Caco-2 (cell line): ENCODE data around the gene SLC35E1. TPM values are rescaled to one million over a fixed set of nuclear protein-coding genes. Genes with fewer than 3 reads are reported as not detected.
A peak's percentile ranks its signal among the peaks of the same experiment; 100 is the strongest.

Experiments
- BruUV-seq: library from RNA; stranded (reverse); fragments of 400-500 nt; replicated peaks from 2 replicates; lab custom pipeline; 2021; lab: Mats Ljungman, UMichigan
- CTCF ChIA-PET: fragments of 300-600 bp; sonication (Branson Sonifier 250); formaldehyde crosslinking; loops from one replicate; lab custom pipeline; 2022; ENCODE audit warnings: antibody characterized with exemption; lab: Charles Lee
- POLR2A ChIA-PET: fragments of 300-600 bp; sonication (Branson Sonifier 250); formaldehyde crosslinking; loops from one replicate; lab custom pipeline; 2022; ENCODE audit warnings: antibody characterized with exemption; lab: Charles Lee
- DNase-seq, 2 experiments: peaks; one replicate each; pipeline versions ENCODE4 v3.0.0 to v3.0.0-alpha.2; 2020 to 2022
- H3K27me3 ChIP-seq: replicated peaks from 2 replicates; pipeline ENCODE4 v1.6.0; 2011; ENCODE audit warnings: low read length; ENCODE audit not compliant: control insufficient read depth, insufficient read depth
- H3K36me3 ChIP-seq: 2 replicates; pipeline ENCODE4 v1.5.1; 2011; ENCODE audit warnings: low read length; ENCODE audit not compliant: control insufficient read depth, insufficient read depth
- H3K4me1 ChIP-seq: fragments of 250-450 bp; sonication (Bioruptor Pico); 2 replicates; pipeline ENCODE4 v1.5.1; 2020; ENCODE audit warnings: mild to moderate bottlenecking
- H3K4me3 ChIP-seq: 2 replicates; pipeline ENCODE4 v1.5.1; 2011; ENCODE audit warnings: low read depth, mild to moderate bottlenecking, control low read depth, low read length
- H3K9me3 ChIP-seq: fragments of 250-450 bp; sonication (Bioruptor Pico); 2 replicates; pipeline ENCODE4 v1.5.1; 2020; ENCODE audit warnings: mild to moderate bottlenecking, moderate library complexity
- H3K27ac Mint-ChIP-seq: one replicate; pipeline ENCODE4 v1.8.0; 2022; ENCODE audit warnings: mixed read lengths; ENCODE audit not compliant: unreplicated experiment
- H3K27me3 Mint-ChIP-seq: one replicate; pipeline ENCODE4 v1.8.0; 2022; ENCODE audit warnings: mixed read lengths; ENCODE audit not compliant: insufficient read depth, unreplicated experiment
- H3K36me3 Mint-ChIP-seq: one replicate; pipeline ENCODE4 v1.8.0; 2022; ENCODE audit warnings: mild to moderate bottlenecking, mixed read lengths; ENCODE audit not compliant: insufficient read depth, unreplicated experiment
- H3K4me1 Mint-ChIP-seq: one replicate; pipeline ENCODE4 v1.8.0; 2022; ENCODE audit warnings: low read depth, mixed read lengths; ENCODE audit not compliant: unreplicated experiment
- H3K4me3 Mint-ChIP-seq: one replicate; pipeline ENCODE4 v1.8.0; 2022; ENCODE audit warnings: mild to moderate bottlenecking, moderate library complexity, mixed read lengths; ENCODE audit not compliant: unreplicated experiment
- H3K9me3 Mint-ChIP-seq: one replicate; pipeline ENCODE4 v1.8.0; 2022; ENCODE audit warnings: mixed read lengths; ENCODE audit not compliant: unreplicated experiment
- intact Hi-C: fragments of 100-400 bp; cut with micrococcal nuclease; formaldehyde crosslinking; loops from one replicate; pipeline ENCODE4 v1.10.0; 2022; ENCODE audit not compliant: unreplicated experiment
- total RNA-seq: library from RNA; stranded (reverse); gene quantifications from 2 replicates; pipeline ENCODE4 v1.2.3, GENCODE V29; 2022
- TF ChIP-seq, protein P1 (sequence below), 2 experiments: fragments of 200-600 bp in 1 of 2; IDR thresholded peaks; 1 replicate in 1 of 2; 2 replicates in 1 of 2; pipeline versions ENCODE4 v1.5.1 to v1.8.0; 2011 to 2022; ENCODE audit warnings: antibody characterized with exemption in 1 of 2, control low read depth in 1 of 2, inconsistent platforms in 1 of 2, low read depth in 1 of 2, low read length in 1 of 2, mild to moderate bottlenecking in 1 of 2, moderate library complexity in 1 of 2; ENCODE audit not compliant: insufficient read depth in 1 of 2, severe bottlenecking in 1 of 2, unreplicated experiment in 1 of 2

Gene SLC35E1
- total RNA-seq, 1 experiment from 2014 or later = 37.9 TPM

GRCh38 chr19:16571822-16572331 lies 338 bp downstream of the SLC35E1 start:
- Mint-ChIP-seq H3K4me3 (peak overlapping the region; percentile 89), H3K27me3 (no peaks in the 10 kb centered on the region), H3K9me3 (no peaks in the 10 kb centered on the region), H3K27ac (peak overlapping the region; percentile 97), H3K4me1 (peaks cover 6% of the 10 kb centered on the region), H3K36me3 (peaks cover 75% of the 10 kb centered on the region)
- BruUV-seq = no TSS peak
- no peak for DNase-seq
- H3K4me3 ChIP-seq = peak overlapping the region; percentile 67
- H3K27me3 ChIP-seq = no peaks in the 10 kb centered on the region
- TF ChIP-seq, protein P1, sequence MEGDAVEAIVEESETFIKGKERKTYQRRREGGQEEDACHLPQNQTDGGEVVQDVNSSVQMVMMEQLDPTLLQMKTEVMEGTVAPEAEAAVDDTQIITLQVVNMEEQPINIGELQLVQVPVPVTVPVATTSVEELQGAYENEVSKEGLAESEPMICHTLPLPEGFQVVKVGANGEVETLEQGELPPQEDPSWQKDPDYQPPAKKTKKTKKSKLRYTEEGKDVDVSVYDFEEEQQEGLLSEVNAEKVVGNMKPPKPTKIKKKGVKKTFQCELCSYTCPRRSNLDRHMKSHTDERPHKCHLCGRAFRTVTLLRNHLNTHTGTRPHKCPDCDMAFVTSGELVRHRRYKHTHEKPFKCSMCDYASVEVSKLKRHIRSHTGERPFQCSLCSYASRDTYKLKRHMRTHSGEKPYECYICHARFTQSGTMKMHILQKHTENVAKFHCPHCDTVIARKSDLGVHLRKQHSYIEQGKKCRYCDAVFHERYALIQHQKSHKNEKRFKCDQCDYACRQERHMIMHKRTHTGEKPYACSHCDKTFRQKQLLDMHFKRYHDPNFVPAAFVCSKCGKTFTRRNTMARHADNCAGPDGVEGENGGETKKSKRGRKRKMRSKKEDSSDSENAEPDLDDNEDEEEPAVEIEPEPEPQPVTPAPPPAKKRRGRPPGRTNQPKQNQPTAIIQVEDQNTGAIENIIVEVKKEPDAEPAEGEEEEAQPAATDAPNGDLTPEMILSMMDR (IDR thresholded peaks at IDR 0.05; ENCODE audit: insufficient read depth in 1 of 2, low read depth in 1 of 2, low read length in 1 of 2, severe bottlenecking in 1 of 2, unreplicated experiment in 1 of 2) = no peak
- no peaks in the 10 kb centered on the region for H3K9me3 ChIP-seq
- peaks cover 13% of the 10 kb centered on the region for H3K4me1 ChIP-seq
- intact Hi-C loops = loop anchor here (2.0 kb wide), 1 partner anchor 57 kb away; the partner anchor contains the start of gene MED26
- ChIA-PET CTCF (no interaction called here), POLR2A (interaction anchor here (0.6 to 2.5 kb wide), 4 partner anchors 47 to 88 kb away, joined by 3 to 9 read pairs (median 4); partner anchors contain the start of genes C19orf44, CALR3, MED26 and SMIM7)
- peaks cover 6% of the 10 kb centered on the region; the same call in 1 of the 2 replicates for H3K36me3 ChIP-seq

DNA sequence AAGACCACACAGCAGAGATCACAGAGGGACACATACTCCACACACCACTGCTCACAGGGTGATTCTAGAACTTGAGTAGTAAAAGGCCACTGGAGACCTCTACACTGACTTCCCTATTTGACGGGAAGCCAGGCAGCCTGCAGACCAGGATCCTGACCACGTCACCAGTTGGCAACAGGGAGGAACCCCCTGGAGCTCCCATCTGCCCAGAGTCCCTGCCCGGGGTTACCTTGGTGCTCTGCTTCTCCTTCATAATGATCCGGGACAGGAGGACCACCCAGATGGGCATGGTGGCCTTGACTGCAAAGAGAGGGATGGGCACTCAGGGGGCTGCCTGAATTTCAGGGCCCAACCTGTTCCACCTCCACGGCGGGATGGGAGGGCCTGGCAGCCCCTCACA lies 932 bp downstream of the SLC35E1 start:
- H3K4me1 ChIP-seq = peaks cover 13% of the 10 kb centered on the region
- Mint-ChIP-seq H3K36me3 (peaks cover 75% of the 10 kb centered on the region), H3K4me3 (peak overlapping the region; percentile 89), H3K4me1 (peaks cover 6% of the 10 kb centered on the region), H3K27me3 (no peaks in the 10 kb centered on the region), H3K9me3 (no peaks in the 10 kb centered on the region), H3K27ac (peak overlapping the region; percentile 97)
- no peaks in the 10 kb centered on the region for H3K27me3 ChIP-seq
- TF ChIP-seq, protein P1 (IDR thresholded peaks at IDR 0.05; ENCODE audit: insufficient read depth in 1 of 2, low read depth in 1 of 2, low read length in 1 of 2, severe bottlenecking in 1 of 2, unreplicated experiment in 1 of 2) = no peak
- no peak for DNase-seq
- no peaks in the 10 kb centered on the region for H3K9me3 ChIP-seq
- H3K36me3 ChIP-seq = peaks cover 6% of the 10 kb centered on the region
- H3K4me3 ChIP-seq = peak overlapping the region; percentile 67
- ChIA-PET CTCF (no interaction called here), POLR2A (no interaction called here)
- intact Hi-C loops = no loop called here
- BruUV-seq = no TSS peak

DNA sequence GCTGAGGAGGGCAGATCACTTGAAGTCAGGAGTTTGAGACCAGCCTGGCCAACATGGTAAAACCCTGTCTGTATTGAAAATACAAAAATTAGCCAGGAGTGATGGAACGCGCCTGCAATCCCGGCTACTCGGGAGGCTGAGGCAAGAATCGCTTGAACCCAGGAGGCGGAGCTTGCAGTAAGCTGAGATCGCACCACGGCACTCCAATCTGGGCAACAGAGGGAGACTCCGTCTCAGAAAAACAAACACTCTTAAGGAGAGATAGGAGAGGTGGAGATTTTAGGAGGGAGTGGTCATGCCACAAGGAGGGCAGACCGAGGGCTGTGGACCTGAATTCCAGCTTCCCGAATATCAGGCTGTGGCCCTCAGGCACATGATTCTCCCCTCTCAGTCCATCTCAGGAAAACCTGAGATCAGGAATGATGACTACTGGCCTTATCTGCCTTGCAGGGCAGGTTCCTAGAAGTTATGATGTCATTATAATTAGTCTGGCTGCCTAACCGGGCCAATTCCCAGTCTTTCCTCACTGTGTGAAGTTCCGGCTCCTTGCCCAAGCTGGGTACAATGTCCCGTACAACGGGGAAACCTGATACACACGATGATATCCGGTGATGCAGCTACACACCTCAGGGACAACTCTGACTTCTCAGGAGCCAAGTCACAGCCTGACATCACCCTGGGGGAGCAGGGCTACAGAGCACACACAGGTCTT lies 2.5 kb downstream of the SLC35E1 start:
- no peak overlapping the region for H3K4me3 Mint-ChIP-seq
- DNase-seq = no peak
- H3K27me3 Mint-ChIP-seq = no peaks in the 10 kb centered on the region
- no peaks in the 10 kb centered on the region for H3K9me3 Mint-ChIP-seq
- H3K36me3 Mint-ChIP-seq = peaks cover 72% of the 10 kb centered on the region
- BruUV-seq = no TSS peak
- H3K9me3 ChIP-seq = no peaks in the 10 kb centered on the region
- H3K36me3 ChIP-seq = peaks cover 5% of the 10 kb centered on the region
- TF ChIP-seq, protein P1 (IDR thresholded peaks at IDR 0.05; ENCODE audit: insufficient read depth in 1 of 2, low read depth in 1 of 2, low read length in 1 of 2, severe bottlenecking in 1 of 2, unreplicated experiment in 1 of 2) = no peak
- H3K27me3 ChIP-seq = no peaks in the 10 kb centered on the region
- H3K4me1 Mint-ChIP-seq = peaks cover 11% of the 10 kb centered on the region
- no peak overlapping the region for H3K4me3 ChIP-seq
- peak overlapping the region; percentile 98 for H3K27ac Mint-ChIP-seq
- intact Hi-C loops = no loop called here
- peaks cover 17% of the 10 kb centered on the region for H3K4me1 ChIP-seq
- ChIA-PET POLR2A (no interaction called here), CTCF (no interaction called here)
